ENCODE measurements around the gene ACOT7. TPM values are rescaled to one million over a fixed set of nuclear protein-coding genes. Genes with fewer than 3 reads are reported as not detected.

The ACOT7 gene
- total RNA-seq, 2 donors from 2014 or later, result 6.6 to 10.7 TPM

GRCh38 chr1:6424000-6424565 lies 30.5 kb upstream of the ACOT7 start:
- TF ChIP-seq CTCF (IDR thresholded peaks at IDR 0.05), result no peak
- peak overlapping the region in 1 of 2 donors; percentile 32 for H3K4me3 ChIP-seq
- peaks cover 0 to 45% of the 10 kb centered on the region in 2 donors for H3K4me1 ChIP-seq
- H3K9me3 ChIP-seq, result no peaks in the 10 kb centered on the region
- no peak overlapping the region for H3K27ac ChIP-seq
- H3K36me3 ChIP-seq, result no peaks in the 10 kb centered on the region
- DNase-seq (ENCODE audit: low spot score), result no peak
- H3K27me3 ChIP-seq, result peaks cover 42 to 43% of the 10 kb centered on the region in 2 donors

GRCh38 chr1:6423321-6423999 lies 29.9 kb upstream of the ACOT7 start:
- Histone ChIP-seq H3K9me3 (no peaks in the 10 kb centered on the region), H3K4me1 (peaks cover 0 to 51% of the 10 kb centered on the region in 2 donors), H3K4me3 (peak overlapping the region in 1 of 2 donors; percentile 7), H3K36me3 (no peaks in the 10 kb centered on the region), H3K27ac (no peak overlapping the region), H3K27me3 (peaks cover 47 to 48% of the 10 kb centered on the region in 2 donors)
- TF ChIP-seq CTCF (IDR thresholded peaks at IDR 0.05), result peak in 1 of 2 donors; percentile 66
- no peak for DNase-seq (ENCODE audit: low spot score)

- Histone ChIP-seq H3K4me1 (peaks cover 0 to 51% of the 10 kb centered on the region in 2 donors), H3K27ac (no peak overlapping the region), H3K36me3 (no peaks in the 10 kb centered on the region), H3K9me3 (no peaks in the 10 kb centered on the region), H3K4me3 (no peak overlapping the region), H3K27me3 (peaks cover 46 to 55% of the 10 kb centered on the region in 2 donors)
- no peak for DNase-seq (ENCODE audit: low spot score)
- no peak for TF ChIP-seq CTCF (IDR thresholded peaks at IDR 0.05)
Observed at GRCh38 chr1:6421266-6421665, 27.7 kb upstream of the ACOT7 start.

GRCh38 chr1:6420454-6421042 lies 27.0 kb upstream of the ACOT7 start:
- Histone ChIP-seq H3K9me3 (no peaks in the 10 kb centered on the region), H3K4me1 (peaks cover 0 to 50% of the 10 kb centered on the region in 2 donors), H3K36me3 (no peaks in the 10 kb centered on the region), H3K4me3 (peak overlapping the region in 1 of 2 donors; percentile 47), H3K27ac (no peak overlapping the region), H3K27me3 (peaks cover 40 to 55% of the 10 kb centered on the region in 2 donors)
- DNase-seq (ENCODE audit: low spot score), result no peak
- no peak for TF ChIP-seq CTCF (IDR thresholded peaks at IDR 0.05)

- no peak within 1 kb of the TSS for H3K27ac ChIP-seq
- TF ChIP-seq CTCF (IDR thresholded peaks at IDR 0.05), result no peak
- H3K4me3 ChIP-seq, result peak within 1 kb of the TSS; percentile 15 to 47
- DNase-seq (ENCODE audit: low spot score), result no peak
- no peaks in the 10 kb centered on the region for H3K9me3 ChIP-seq
- peaks cover 0 to 44% of the 10 kb centered on the region in 2 donors for H3K4me1 ChIP-seq
- no peaks in the 10 kb centered on the region for H3K36me3 ChIP-seq
- H3K27me3 ChIP-seq, result peaks cover 35 to 53% of the 10 kb centered on the region in 2 donors
Observed at GRCh38 chr1:6419804-6420453, 26.4 kb upstream of the ACOT7 start, which contains the start of gene HES2. HES2 (minus strand) TSS chr1:6419919; CDS start chr1:6419820, 99 bp downstream.
